Measurements from ENCODE around the gene TNKS1BP1.

The TNKS1BP1 gene

DNA sequence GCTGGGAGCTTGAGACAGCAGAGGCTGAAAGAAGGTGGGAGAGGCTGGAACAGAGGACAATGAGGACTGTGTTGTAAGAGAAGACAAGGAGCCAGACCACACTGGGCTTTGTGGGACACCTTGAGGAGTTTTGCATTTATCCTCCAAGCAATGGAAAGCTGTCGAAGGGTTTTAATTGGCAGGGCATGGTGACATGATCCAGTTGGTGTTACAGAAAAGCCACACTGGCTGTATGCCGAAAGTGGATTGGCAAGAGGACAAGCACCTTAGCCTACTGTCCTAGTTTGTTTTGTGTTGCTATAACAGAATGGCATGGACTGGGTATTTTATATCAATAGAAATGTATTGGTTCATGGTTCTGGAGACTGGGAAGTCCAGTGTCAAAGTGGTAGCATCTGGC lies 73.7 kb downstream of the TNKS1BP1 start:
- DNase-seq (ENCODE audit: low spot score), result peak; percentile 23
